Neural cell (in vitro differentiated cells): ENCODE measurements around the gene DENND1A. TPM values are rescaled to one million over a fixed set of nuclear protein-coding genes. Genes with fewer than 3 reads are reported as not detected.

Experiments
- H2AFZ ChIP-seq: fragments of 200-600, 300-800 bp; sonication (generic), shearing (Covaris generic); 2 replicates; pipeline ENCODE4 v1.6.0; 2014; ENCODE audit warnings: low read depth, mild to moderate bottlenecking, antibody characterized with exemption, low read length, moderate library complexity
- H3F3A ChIP-seq: fragments of 200-600 bp; shearing (Covaris generic); 2 replicates; pipeline ENCODE4 v1.6.1; 2016; ENCODE audit warnings: mild to moderate bottlenecking, moderate library complexity, mixed read lengths, antibody characterized with exemption, low read length; ENCODE audit not compliant: insufficient read depth, poor library complexity, severe bottlenecking
- H3K27ac ChIP-seq: fragments of 200-600, 300-800 bp; sonication (generic), shearing (Covaris generic); 2 replicates; pipeline ENCODE4 v1.5.1; 2014; ENCODE audit warnings: mild to moderate bottlenecking, low read length, moderate library complexity
- H3K27me3 ChIP-seq: fragments of 300-800, 200-600 bp; sonication (generic), shearing (Covaris generic); 2 replicates; pipeline ENCODE4 v1.6.0; 2014; ENCODE audit warnings: mild to moderate bottlenecking, low read depth, low read length, moderate library complexity; ENCODE audit not compliant: insufficient read depth
- H3K36me3 ChIP-seq: fragments of 300-800, 200-600 bp; sonication (generic), shearing (Covaris generic); 2 replicates; pipeline ENCODE4 v1.5.1; 2014; ENCODE audit warnings: mild to moderate bottlenecking, antibody characterized with exemption, low read length, moderate library complexity; ENCODE audit not compliant: insufficient read depth
- H3K4me2 ChIP-seq: fragments of 300-800, 200-600 bp; sonication (generic), shearing (Covaris generic); 2 replicates; pipeline ENCODE4 v1.6.0; 2014; ENCODE audit warnings: mild to moderate bottlenecking, low read length
- H3K4me3 ChIP-seq: fragments of 300-800, 200-600 bp; sonication (generic), shearing (Covaris generic); 2 replicates; pipeline ENCODE4 v1.5.1; 2014; ENCODE audit warnings: mild to moderate bottlenecking, low read length, moderate library complexity
- H3K79me2 ChIP-seq: fragments of 200-600 bp; shearing (Covaris generic); replicated peaks from 2 replicates; pipeline ENCODE4 v1.6.0; 2014; ENCODE audit warnings: mild to moderate bottlenecking, low read length, moderate library complexity; ENCODE audit not compliant: insufficient read depth
- H3K9ac ChIP-seq: fragments of 300-800, 200-600 bp; sonication (generic), shearing (Covaris generic); 2 replicates; pipeline ENCODE4 v1.6.1; 2016; ENCODE audit warnings: mild to moderate bottlenecking, low read length, mixed read lengths
- H3K9me2 ChIP-seq: fragments of 200-600 bp; shearing (Covaris generic); 2 replicates; pipeline ENCODE4 v1.6.1; 2016; ENCODE audit warnings: mild to moderate bottlenecking, low read length, mixed read lengths; ENCODE audit not compliant: insufficient read depth
- H3K9me3 ChIP-seq: fragments of 200-600, 300-800 bp; sonication (generic), shearing (Covaris generic); 2 replicates; pipeline ENCODE4 v1.6.1; 2016; ENCODE audit warnings: mild to moderate bottlenecking, mixed run types, low read length, moderate library complexity, mixed read lengths
- H4K20me1 ChIP-seq: fragments of 200-600 bp; shearing (Covaris generic); 2 replicates; pipeline ENCODE4 v1.6.1; 2016; ENCODE audit warnings: mild to moderate bottlenecking, mixed run types; ENCODE audit not compliant: insufficient read depth
- CTCF ChIP-seq: fragments of 450-650 bp; IDR thresholded peaks from 2 replicates; pipeline ENCODE4 v1.5.1; 2014; ENCODE audit warnings: antibody characterized with exemption, mild to moderate bottlenecking, moderate library complexity; ENCODE audit not compliant: poor library complexity, severe bottlenecking
- EP300 ChIP-seq: fragments of 450-650 bp; conservative IDR thresholded peaks from 2 replicates; pipeline ENCODE4 v1.6.1; 2014; ENCODE audit warnings: antibody characterized with exemption, mild to moderate bottlenecking, moderate library complexity; ENCODE audit not compliant: poor library complexity, severe bottlenecking
- EZH2 ChIP-seq: fragments of 200-600, 300-800 bp; shearing (Covaris generic), sonication (generic); IDR thresholded peaks from 2 replicates; pipeline ENCODE4 v1.6.1; 2014; ENCODE audit warnings: antibody characterized with exemption, low read length, borderline replicate concordance, mild to moderate bottlenecking; ENCODE audit not compliant: insufficient read depth, poor library complexity, severe bottlenecking
- MXI1 ChIP-seq: fragments of 450-650 bp; conservative IDR thresholded peaks from 2 replicates; pipeline ENCODE4 v1.6.1; 2014; ENCODE audit warnings: antibody characterized with exemption, mild to moderate bottlenecking; ENCODE audit not compliant: poor library complexity, severe bottlenecking
- POLR2AphosphoS5 ChIP-seq: IDR thresholded peaks from 2 replicates; pipeline ENCODE4 v1.6.1; 2012
- RAD21 ChIP-seq: fragments of 450-650 bp; conservative IDR thresholded peaks from 2 replicates; pipeline ENCODE4 v1.6.1; 2014; ENCODE audit warnings: antibody characterized with exemption, mild to moderate bottlenecking, moderate library complexity
- REST ChIP-seq: IDR thresholded peaks from 2 replicates; pipeline ENCODE4 v1.6.1; 2012; ENCODE audit warnings: borderline replicate concordance
- SMC3 ChIP-seq: fragments of 450-650 bp; conservative IDR thresholded peaks from 2 replicates; pipeline ENCODE4 v1.6.1; 2014; ENCODE audit warnings: antibody characterized with exemption, mild to moderate bottlenecking, moderate library complexity; ENCODE audit not compliant: poor library complexity
- TAF1 ChIP-seq: IDR thresholded peaks from 2 replicates; pipeline ENCODE4 v1.6.1; 2012; ENCODE audit warnings: low read depth
- polyA plus RNA-seq: library from polyadenylated mRNA; depleted of rRNA; stranded (reverse); fragments of >200 nt; gene quantifications from 2 replicates; pipeline ENCODE4 v1.2.3, GENCODE V29; 2014

The DENND1A gene
- polyA plus RNA-seq, 1 donor from 2014 or later, result 2.3 TPM

GRCh38 chr9:123487944-123488548, 441.9 kb downstream of the DENND1A start:
- H3K27me3 ChIP-seq, result no peaks in the 10 kb centered on the region
- no peak overlapping the region for H3K4me2 ChIP-seq
- H3K9ac ChIP-seq, result no peak overlapping the region
- no peaks in the 10 kb centered on the region for H4K20me1 ChIP-seq
- H2AFZ ChIP-seq, result no peak overlapping the region
- H3K27ac ChIP-seq, result no peak overlapping the region
- no peaks in the 10 kb centered on the region for H3K36me3 ChIP-seq
- no peaks in the 10 kb centered on the region for H3K9me2 ChIP-seq
- no peaks in the 10 kb centered on the region for H3K9me3 ChIP-seq
- no peak overlapping the region for H3K4me3 ChIP-seq
- TF ChIP-seq EZH2, result no peak
- no peak for TF ChIP-seq POLR2AphosphoS5
- no peak for TF ChIP-seq MXI1
- TF ChIP-seq TAF1, result no peak
- TF ChIP-seq EP300, result no peak
- TF ChIP-seq RAD21, result no peak
- TF ChIP-seq SMC3, result no peak
- TF ChIP-seq CTCF, result no peak
- no peak for TF ChIP-seq REST
- no peaks in the 10 kb centered on the region for H3K79me2 ChIP-seq
- no peaks in the 10 kb centered on the region for H3F3A ChIP-seq

GRCh38 chr9:123486431-123486830, 443.5 kb downstream of the DENND1A start:
- Histone ChIP-seq H3K9ac (no peak overlapping the region), H3F3A (no peaks in the 10 kb centered on the region), H3K27me3 (no peaks in the 10 kb centered on the region), H3K9me2 (no peaks in the 10 kb centered on the region), H3K36me3 (no peaks in the 10 kb centered on the region), H3K4me3 (no peak overlapping the region), H4K20me1 (no peaks in the 10 kb centered on the region), H2AFZ (no peak overlapping the region), H3K79me2 (no peaks in the 10 kb centered on the region), H3K4me2 (no peak overlapping the region), H3K9me3 (no peaks in the 10 kb centered on the region), H3K27ac (no peak overlapping the region)
- TF ChIP-seq POLR2AphosphoS5 (no peak), SMC3 (no peak), CTCF (no peak), TAF1 (no peak)
